ENCODE results near the gene FOSL1. TPM values are rescaled to one million over a fixed set of nuclear protein-coding genes. Genes with fewer than 3 reads are reported as not detected.

Gene FOSL1
- total RNA-seq, 3 donors from 2014 or later (not counting 1 experiment from before 2014, with no cell fraction given) = 3.4 to 9.0 (median 6.8) TPM

GRCh38 chr11:65896034-65896999 is 3.9 kb downstream of the FOSL1 start:
- Histone ChIP-seq H3K36me3 (ENCODE audit: control insufficient read depth, insufficient read depth, low read length) (no peaks in the 10 kb centered on the region), H3K27ac (ENCODE audit: low read length) (no peak overlapping the region), H3K4me1 (ENCODE audit: control insufficient read depth, insufficient read depth, low read length) (peaks cover 62% of the 10 kb centered on the region), H3K9me3 (ENCODE audit: control insufficient read depth, insufficient read depth, low read length) (no peaks in the 10 kb centered on the region), H3K4me3 (ENCODE audit: low read length) (no peak overlapping the region), H3K27me3 (ENCODE audit: control insufficient read depth, insufficient read depth, low read length) (peaks cover 5% of the 10 kb centered on the region)
- ATAC-seq (no peak), DNase-seq (no peak)
- peaks cover 20 to 32% of the 10 kb centered on the region in 2 donors for H3K4me1 Mint-ChIP-seq
- H3K27ac Mint-ChIP-seq = peak overlapping the region in 1 of 2 donors; percentile 41
- intact Hi-C loops (cut with micrococcal nuclease) = no loop called here
- 96% methylated on average over 14 of the region's 14 CpGs for WGBS (ENCODE audit: insufficient coverage)
- no peak for TF ChIP-seq CTCF (IDR thresholded peaks at IDR 0.05)
- H3K4me3 Mint-ChIP-seq = no peak overlapping the region
- no peaks in the 10 kb centered on the region for H3K9me3 Mint-ChIP-seq
- H3K27me3 Mint-ChIP-seq (ENCODE audit: low read depth in 2 of 2) = peaks cover 0 to 2% of the 10 kb centered on the region in 2 donors
- H3K36me3 Mint-ChIP-seq = no peaks in the 10 kb centered on the region

- peaks cover 57% of the 10 kb centered on the region for H3K4me1 ChIP-seq (ENCODE audit: control insufficient read depth, insufficient read depth, low read length)
- peaks cover 20 to 31% of the 10 kb centered on the region in 2 donors for H3K4me1 Mint-ChIP-seq
- no peak for ATAC-seq
These were observed 4.7 kb downstream of the FOSL1 start for GRCh38 chr11:65895482-65895981.

GRCh38 chr11:65894034-65894591 is 6.1 kb downstream of the FOSL1 start:
- 7% methylated on average over 16 of the region's 16 CpGs for WGBS (ENCODE audit: insufficient coverage)
- Histone ChIP-seq H3K4me3 (ENCODE audit: low read length) (peak overlapping the region; percentile 4), H3K4me1 (ENCODE audit: control insufficient read depth, insufficient read depth, low read length) (peaks cover 58% of the 10 kb centered on the region), H3K27me3 (ENCODE audit: control insufficient read depth, insufficient read depth, low read length) (peaks cover 2% of the 10 kb centered on the region), H3K27ac (ENCODE audit: low read length) (peak overlapping the region; percentile 71), H3K36me3 (ENCODE audit: control insufficient read depth, insufficient read depth, low read length) (no peaks in the 10 kb centered on the region), H3K9me3 (ENCODE audit: control insufficient read depth, insufficient read depth, low read length) (no peaks in the 10 kb centered on the region)
- Mint-ChIP-seq H3K27me3 (ENCODE audit: low read depth in 2 of 2) (peaks cover 0 to 2% of the 10 kb centered on the region in 2 donors), H3K4me1 (peaks cover 33 to 40% of the 10 kb centered on the region in 2 donors), H3K36me3 (no peaks in the 10 kb centered on the region), H3K27ac (peak overlapping the region; percentile 88 to 96), H3K4me3 (peak overlapping the region; percentile 88), H3K9me3 (no peaks in the 10 kb centered on the region)
- intact Hi-C loops (cut with micrococcal nuclease) = loop anchor here (5.0 kb wide), 1 partner anchor 68 kb away; the partner anchor contains the start of gene SART1
- TF ChIP-seq CTCF (IDR thresholded peaks at IDR 0.05) = no peak
- ATAC-seq = no peak
- DNase-seq = peak in 1 of 2 donors; percentile 66

More at GRCh38 chr11:65895482-65895981, 4.7 kb downstream of the FOSL1 start:
- peaks cover 0 to 2% of the 10 kb centered on the region in 2 donors for H3K27me3 Mint-ChIP-seq (ENCODE audit: low read depth in 2 of 2)
- H3K4me3 Mint-ChIP-seq = no peak overlapping the region
- TF ChIP-seq CTCF (IDR thresholded peaks at IDR 0.05) = no peak
- no peaks in the 10 kb centered on the region for H3K36me3 ChIP-seq (ENCODE audit: control insufficient read depth, insufficient read depth, low read length)
- H3K9me3 Mint-ChIP-seq = no peaks in the 10 kb centered on the region
- WGBS (ENCODE audit: insufficient coverage) = 95% methylated on average over 4 of the region's 5 CpGs
- intact Hi-C loops (cut with micrococcal nuclease) = no loop called here
- DNase-seq = no peak
- peaks cover 5% of the 10 kb centered on the region for H3K27me3 ChIP-seq (ENCODE audit: control insufficient read depth, insufficient read depth, low read length)
- H3K27ac Mint-ChIP-seq = peak overlapping the region in 1 of 2 donors; percentile 41
- no peak overlapping the region for H3K4me3 ChIP-seq (ENCODE audit: low read length)
- no peaks in the 10 kb centered on the region for H3K9me3 ChIP-seq (ENCODE audit: control insufficient read depth, insufficient read depth, low read length)
- H3K27ac ChIP-seq (ENCODE audit: low read length) = no peak overlapping the region
- no peaks in the 10 kb centered on the region for H3K36me3 Mint-ChIP-seq
